Muscle of back (tissue), 11 donors: Measurements from ENCODE around the gene PICK1. TPM values are rescaled to one million over a fixed set of nuclear protein-coding genes. Genes with fewer than 3 reads are reported as not detected.
A peak's percentile ranks its signal among the peaks of the same experiment; 100 is the strongest.
"Not testable (repeated sequence)": the region's sequence is repeated elsewhere in the genome, so short reads cannot be mapped to it uniquely, and the experiment has no call there.

ENCODE experiments used
- DNase-seq, 3 donors: peaks; one replicate each; pipeline versions ENCODE4 v3.0.0 to v3.0.0-alpha.2; 2013
- polyA plus RNA-seq, 10 donors: library from polyadenylated mRNA; unstranded; fragments of 120-200 nt; gene quantifications; one replicate each; pipeline ENCODE4 v1.2.1, GENCODE V29; 2013; ENCODE audit not compliant: insufficient read length in 10 of 10

PICK1 gene
- polyA plus RNA-seq, 10 donors: 6.3 to 10.9 (median 8.8) TPM

DNA sequence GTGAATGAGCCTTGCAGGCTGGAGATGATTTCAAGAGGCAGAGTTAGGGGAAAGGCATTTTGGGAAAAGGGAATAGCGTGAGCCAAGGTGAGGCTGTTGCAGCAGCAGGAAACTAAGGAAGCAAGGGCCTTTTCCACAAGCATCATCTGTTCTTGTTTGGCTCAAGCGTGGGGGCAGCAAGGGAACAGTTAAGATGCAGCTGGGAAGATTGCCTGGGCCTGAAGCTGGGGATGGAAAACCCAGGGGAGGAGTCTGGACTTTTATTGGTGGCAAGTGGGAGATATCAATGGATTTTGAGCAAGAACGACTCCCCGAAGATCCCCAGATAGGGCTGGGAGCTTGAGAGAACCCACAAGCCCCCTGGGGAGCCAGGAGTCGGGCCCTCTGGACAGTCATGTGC is 27.3 kb upstream of the PICK1 start:
- peak in 1 of 3 donors; percentile 68 for DNase-seq

DNA sequence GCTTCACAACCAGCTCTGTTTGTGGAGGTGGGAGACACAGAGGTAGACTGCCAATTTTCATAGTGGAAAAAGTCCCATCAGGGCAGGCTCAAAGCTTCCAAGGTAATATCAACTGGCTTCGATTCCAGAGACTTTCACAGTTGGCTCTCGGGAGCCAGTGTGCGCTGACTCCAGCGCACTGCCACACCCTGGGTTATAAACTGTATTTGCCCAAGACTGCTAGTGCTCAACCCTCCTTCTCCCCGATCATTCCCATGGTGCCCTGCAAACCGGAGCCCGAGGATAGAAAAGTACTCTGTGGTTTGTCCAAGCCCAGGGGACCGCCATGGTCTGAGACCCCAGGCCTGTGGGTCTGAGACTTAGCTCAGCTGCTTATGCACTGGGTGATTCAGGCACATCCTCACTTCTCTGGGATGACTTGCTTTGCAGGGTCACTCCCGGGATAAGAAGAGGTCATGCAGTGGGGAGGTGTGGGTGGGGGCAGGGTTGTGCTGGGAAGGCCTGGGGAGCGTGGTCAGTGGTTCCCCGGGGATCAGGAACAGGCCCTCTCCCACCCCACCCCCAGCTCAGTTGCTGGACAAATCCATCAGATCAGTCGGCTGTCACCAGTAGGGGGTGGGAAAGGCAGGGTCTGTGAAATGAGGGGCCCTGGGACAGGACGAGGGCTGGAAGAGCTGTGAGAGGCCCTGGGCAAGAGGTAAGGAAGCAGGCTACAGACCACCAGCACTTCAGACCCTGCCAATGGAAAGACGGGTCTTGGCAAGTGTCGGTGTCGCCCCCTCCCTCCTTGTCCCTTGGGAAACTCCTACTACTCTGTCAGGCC is 26.7 kb upstream of the PICK1 start:
- DNase-seq: no peak

DNA sequence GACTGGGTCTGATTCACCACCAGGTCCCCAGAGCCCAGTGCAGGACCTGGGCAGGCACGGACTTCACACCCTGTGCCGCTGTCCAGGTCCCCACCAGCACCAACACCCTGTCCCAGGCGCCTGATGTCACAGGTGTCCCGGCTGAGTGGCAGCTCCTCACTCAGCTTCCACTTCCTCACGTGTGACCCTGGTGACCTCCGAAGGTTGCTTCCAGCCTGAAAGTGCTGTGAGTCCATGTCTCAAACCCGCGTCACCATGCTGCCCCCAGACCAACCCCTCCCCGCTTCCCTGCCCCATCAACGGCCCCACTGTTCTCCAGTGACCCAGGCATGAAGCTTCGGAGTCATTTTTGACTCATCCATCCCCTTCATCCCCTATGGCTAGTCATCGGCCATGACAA is 25.7 kb upstream of the PICK1 start:
- DNase-seq: no peak

DNA sequence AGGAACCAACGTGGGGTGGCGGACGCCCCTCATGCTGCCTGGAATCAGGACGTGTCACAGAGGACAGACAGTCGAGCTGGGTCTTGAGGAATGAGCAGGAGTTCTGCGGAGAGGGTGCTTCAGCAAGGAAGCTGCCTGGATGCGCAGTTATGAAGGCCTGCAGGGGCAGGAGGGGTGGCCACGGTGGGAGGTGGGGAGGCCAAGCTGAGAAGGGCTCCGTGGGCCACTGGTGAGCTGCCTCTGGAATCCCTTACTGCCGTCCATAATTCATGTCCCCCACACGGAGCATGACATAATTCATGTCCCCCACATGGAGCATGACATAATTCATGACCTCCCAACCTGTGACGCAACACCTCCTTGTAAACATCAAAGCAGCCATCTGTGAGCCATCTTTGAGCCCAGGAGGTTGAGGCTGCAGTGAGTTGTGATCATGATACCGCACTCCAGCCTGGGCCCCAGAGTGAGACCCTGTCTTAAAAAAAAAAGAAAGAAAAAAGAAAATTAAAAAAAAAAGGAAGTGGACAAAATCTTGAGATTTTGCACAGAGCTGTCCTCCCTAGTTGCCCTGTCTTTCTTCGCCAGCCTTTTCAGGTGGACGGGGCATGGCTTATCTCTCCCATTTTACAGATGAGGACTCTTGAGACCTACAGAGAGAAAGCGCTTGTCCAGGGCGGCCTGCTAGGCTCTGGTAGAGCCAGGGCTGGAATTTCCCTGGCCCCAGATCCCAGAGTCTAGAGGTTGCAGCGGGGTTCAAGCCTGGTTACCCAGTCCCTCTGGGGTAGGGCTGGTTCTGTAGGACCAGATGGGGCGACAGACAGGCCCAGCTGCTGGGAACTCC is 24.3 kb upstream of the PICK1 start:
- peak in 1 of 3 donors; percentile 34 for DNase-seq

DNA sequence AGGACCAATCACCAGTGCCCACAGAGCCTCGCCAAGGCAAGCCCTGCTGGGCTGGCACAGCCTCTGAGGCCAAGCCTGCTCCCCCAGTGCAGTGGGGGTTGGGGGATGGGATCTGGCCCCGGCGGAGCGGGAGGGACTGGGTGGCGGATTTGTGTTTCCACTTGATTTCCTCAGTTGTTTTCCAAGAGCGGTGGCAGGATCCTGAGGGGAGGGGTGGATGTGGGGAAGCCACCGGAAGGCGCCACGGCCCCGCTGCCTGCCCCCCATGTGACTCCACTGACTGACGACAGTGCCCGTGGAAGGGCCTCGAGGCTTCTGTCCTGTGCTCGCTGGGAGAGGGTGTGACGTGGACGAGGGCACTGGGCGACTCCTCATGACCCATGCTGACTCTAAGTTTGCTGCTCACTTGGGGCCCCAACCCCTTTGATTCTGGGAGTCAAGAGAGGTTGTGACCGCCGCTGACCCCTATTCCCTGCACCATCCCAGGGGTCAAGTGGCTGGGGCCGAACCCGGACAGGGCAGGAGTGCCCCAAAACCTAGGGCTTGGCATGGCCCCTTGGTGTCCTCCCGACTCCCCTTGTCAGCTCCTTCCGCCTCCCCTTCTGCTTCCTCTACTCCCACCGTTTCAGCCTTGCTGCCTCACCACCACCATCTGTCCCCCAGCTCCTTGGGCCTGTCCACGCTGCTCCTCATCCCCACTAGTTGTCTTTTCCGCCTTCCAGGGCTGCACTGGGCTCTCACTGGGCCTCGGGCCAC is 23.5 kb upstream of the PICK1 start:
- DNase-seq: no peak

DNA sequence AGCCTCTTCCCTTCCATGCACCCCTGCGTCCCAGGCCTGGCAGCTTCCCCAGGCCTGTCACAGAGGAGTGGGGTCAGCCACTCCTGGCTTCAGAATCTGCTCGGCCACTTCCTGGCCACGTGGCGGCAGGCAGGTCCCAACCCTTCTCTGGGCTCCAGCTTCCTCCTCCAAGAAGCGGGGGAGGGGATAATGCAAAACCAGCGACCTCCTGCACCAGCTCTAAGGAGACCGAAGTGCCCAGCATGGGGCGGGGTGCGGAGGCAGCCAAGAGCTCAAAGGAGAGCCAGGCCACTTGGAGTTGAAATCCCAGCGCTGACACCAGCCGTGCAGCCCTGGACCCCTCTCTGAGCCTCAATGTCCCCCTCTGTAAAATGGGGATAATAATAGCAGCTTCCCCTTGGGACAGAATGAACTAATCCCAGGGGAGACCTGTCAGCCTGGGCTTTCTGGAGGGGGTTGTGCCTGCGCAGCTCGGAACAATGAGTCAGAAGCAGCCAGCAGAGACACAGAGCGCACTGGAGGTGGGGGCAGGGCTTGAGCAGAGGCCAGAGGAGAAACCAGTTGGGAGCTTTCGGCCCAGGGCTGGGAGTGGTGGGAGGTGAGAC is 22.8 kb upstream of the PICK1 start:
- DNase-seq: peak; percentile 79 to 93 (median 79)

DNA sequence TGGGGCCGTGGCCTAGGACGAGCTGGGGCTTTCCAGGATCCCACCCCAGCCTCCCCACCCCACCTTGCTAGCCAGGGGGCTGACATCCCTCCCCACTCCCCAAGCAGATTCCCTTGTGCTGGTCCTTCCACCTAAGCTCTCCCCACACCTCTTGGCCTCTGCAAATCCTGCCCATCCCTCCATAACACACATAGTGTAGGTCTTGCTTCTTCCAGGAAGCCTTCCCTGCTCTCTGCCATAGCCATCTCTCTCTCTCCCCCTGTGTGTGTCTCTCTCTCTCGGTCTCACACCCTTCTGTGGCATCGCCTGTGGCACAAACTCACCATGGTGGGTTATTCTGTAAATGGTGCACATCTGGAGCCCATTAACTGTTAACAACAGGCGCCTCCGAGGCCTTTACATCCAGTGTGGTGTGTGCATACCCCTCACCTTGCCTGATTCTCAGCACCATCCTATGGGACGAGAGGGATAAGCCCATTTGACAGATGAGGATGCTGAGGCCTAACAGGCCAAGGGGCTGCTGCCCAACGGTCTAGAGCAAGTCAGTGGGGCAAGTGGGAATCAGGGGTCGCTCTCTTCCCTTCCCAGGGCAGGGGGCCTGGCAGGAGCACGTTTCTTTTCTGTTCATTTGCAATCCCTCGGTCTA is 22.2 kb upstream of the PICK1 start:
- DNase-seq: peak in 1 of 3 donors; percentile 21

DNA sequence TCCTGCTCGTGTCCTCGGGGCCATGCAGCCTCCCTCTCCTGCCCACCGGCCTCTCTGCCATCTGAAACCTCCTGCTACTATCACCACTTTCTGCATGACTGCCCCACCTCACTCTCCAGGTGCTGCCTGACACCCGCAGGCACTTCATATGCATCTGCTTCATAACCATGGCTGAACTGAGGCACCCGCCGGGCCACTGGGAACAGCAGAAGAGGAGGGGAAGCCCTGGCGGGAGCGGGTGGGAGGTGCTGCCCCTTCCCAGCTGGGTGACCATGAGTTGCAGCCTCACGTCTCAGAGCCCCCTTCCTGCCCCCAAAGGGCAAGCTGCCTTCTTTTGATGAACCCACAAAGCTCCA is 21.7 kb upstream of the PICK1 start:
- DNase-seq: no peak

DNA sequence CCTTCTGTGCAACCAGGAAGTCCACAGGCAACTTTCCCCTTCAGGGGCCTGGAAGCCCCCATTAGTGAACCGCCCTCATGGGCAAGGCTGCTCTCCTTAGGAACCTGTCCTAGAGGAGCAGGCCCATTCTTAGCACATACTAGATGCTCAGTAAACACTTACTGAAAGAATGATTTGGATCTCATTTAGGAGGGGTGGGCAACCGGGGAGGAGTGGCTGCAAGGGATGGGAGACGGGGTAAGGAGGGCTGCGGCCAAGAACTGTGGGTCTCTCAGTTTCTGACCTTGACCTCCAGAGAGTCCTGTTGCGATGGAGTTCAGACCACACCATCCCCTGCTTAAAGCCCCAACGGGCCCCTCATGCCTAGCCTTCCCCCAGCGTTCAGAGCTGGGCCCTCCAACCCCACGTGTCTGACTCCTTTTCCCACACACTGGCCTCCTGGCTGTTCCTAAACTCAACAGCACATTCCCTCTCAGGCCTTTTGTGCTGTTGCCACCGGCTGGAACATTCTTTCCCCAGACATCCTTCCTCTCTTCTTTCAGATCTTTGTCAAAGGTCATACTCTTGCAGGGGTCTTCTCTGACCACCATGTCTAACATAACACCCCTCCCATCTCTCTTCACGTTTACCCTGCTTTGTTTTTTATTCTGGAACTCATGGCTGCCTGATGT is 20.7 kb upstream of the PICK1 start:
- DNase-seq: no peak

DNA sequence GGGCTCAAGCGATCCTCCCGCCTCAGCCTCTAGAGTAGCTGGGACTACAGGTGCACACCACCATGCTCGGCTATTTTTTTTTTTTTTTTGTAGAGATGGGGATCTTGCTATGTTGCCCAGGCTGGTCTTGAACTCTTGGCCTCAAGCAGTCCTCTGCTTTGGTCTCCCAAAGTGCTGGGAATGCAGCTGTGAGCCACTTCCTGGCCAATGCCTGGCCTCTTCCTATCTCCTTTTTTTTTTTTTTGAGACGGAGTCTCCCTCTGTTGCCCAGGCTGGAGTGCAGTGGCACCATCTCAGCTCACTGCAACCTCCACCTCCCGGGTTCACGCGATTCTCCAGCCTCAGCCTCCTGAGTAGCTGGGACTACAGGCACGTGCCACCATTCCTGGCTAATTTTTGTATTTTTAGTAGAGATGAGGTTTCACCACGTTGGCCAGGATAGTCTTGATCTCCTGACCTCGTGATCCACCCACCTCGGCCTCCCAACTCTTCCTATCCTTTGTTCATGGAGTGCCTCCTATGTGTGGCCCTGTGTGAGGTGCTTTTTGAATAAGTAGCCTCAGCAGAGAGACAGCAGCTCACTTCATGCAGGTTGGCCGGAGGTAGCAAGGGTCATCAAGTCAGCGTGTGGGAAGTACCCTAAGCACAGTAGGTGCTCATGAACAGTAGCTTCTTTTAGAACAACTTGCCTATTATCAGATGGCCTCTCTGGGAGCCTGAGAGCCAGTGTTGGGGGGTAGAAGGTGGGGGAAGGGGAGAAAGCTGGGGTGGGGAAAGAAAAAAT is 19.6 kb upstream of the PICK1 start:
- DNase-seq: not testable (repeated sequence)

DNA sequence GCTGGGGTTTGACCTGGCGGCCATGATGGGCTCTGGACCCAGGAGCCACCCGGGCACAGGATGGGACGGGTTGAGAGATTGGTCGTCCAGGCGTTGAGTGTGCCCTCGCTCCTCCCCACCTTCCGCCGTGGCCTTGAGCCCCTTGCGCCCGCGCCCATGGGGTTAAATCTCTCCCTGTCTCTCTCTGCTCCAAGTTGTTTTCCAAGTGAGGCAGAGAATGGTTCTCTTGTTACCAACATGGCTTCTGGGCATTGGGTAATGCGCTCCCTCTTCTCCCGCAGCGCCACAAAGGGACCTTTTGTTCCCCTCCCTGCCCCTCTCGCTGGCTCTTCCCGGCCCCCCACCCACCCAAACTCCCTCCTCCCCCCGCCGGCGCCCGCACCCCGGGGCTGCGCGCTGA is 18.8 kb upstream of the PICK1 start:
- DNase-seq: no peak

DNA sequence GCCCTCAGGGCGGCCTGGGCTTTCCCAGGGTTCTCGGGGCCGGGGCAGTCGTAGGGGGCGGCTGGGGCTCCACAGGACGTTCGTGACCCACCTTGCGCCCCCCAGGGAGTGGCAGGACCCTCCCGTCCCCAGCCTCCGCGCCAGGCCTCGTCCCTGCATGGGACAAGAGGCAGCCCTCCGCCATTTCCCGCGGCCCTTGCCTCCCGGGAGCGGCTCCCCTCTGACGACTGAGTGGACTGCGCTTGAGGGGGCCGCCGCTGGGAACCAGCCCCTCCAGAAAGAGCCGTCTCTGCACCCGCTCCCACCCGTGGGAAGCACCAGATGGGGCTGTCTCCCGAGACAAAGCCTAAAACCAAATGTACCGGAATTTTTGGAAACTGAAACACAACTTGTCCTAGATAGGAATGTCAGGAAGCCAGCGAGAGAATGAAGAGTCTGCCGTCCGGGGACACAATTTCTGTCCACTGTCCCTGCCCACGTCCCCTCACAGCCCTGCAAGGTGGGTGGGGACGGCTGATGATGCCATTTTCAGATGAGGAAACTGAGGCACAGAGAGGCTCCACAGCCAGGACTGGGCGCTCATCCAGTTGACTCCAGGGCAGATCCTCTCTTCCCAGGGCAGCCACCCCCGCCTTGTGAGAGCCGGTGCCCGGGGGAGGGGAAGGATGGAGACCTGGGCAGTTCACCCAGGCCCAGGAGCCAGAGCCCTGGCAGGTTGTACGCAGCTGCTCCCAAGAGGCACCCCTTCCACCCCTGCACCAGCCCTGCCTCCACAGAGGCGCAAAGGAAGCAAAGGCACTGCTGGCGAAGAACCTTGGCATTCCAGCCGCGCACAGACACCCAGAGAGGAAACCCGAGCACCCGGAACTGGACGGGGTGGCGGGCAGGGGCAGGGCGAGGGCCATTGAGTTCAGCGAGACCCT is 18.1 kb upstream of the PICK1 start:
- DNase-seq: no peak

DNA sequence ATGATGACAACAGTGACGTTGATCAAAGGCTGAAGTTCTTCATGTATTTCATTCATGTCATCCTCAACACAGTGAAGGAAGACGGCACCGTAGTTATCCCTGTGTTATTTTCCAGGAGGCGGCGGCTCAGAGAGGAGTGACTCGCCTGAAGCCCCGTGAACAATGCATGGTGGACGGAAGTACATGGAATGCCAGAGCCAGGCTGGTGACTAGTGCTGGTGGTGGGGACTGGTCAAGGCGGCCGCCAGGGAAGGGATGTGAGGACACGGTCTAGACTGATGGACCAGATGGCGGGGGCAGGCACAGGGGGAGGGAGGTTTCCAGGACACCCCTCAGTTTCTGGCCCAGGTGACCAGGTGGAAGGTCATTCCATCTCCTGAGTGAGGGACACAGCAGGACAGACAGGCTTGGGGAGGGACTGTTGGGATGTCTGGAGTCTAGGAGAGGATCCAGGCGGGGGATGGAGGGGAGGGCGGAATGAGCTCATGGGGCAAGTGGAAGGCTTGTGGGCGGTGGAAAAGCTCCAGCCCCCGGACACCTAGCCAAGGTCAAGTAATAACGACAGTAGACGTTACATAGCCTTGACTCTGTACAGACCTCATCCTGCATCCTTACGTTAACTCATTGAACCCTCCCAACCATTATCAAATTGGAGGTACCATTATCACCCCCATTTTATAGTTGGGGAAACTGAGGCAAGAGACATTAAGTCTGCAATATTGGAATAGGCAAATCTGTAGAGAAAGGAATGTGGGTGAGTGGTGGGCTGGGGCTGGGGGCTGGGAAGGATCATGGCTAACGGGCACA is 16.0 kb upstream of the PICK1 start:
- DNase-seq: no peak

DNA sequence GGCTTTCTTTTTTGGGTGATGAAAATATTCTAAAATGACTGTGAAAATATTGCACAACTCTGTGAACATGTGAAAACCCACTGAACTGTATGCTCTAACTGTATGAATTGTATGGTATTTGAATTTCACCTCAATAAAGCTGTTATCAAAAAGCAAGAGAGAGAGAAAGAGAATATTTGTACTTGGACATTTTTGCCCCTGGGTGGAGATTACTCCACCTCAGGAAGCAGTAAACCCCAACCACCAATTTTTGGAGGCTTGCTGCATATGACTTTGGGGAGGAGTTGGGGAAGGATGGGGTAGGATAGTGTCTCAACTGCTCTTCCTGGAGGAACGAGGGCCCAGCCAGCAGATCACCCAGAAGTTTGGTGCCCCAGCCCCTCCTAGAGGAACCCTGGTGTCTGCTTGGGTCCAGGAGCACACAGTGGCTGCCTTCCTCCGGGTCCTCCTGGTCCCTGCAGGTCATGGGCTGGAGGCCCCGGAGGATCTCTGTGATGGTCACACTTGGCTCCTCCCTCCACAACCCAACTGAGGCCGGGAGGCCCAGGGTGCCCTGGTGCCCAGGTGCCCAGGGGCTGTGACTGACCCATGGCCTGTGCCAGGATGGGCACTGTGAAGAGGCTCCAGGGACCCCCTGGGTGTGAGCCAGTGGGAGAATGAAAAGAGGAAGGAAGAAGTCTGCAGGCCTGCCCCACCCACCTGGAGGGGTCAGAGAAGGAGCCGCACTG is 15.3 kb upstream of the PICK1 start:
- no peak for DNase-seq

DNA sequence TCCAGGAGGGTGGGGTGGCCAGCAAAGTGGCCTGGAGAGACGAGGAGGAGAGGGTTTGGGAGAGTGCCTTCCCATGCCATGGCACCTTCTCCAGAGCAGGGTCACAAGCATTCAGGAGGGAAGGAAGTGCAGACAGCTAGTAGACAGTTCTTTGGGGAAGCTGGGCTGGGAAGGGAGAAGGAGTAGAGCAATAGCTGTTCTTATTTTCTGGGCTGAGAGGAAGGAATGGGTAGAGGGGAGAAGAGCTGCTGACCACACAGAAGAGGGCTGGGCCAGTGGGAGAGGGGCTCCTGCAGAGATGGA is 14.8 kb upstream of the PICK1 start:
- no peak for DNase-seq

DNA sequence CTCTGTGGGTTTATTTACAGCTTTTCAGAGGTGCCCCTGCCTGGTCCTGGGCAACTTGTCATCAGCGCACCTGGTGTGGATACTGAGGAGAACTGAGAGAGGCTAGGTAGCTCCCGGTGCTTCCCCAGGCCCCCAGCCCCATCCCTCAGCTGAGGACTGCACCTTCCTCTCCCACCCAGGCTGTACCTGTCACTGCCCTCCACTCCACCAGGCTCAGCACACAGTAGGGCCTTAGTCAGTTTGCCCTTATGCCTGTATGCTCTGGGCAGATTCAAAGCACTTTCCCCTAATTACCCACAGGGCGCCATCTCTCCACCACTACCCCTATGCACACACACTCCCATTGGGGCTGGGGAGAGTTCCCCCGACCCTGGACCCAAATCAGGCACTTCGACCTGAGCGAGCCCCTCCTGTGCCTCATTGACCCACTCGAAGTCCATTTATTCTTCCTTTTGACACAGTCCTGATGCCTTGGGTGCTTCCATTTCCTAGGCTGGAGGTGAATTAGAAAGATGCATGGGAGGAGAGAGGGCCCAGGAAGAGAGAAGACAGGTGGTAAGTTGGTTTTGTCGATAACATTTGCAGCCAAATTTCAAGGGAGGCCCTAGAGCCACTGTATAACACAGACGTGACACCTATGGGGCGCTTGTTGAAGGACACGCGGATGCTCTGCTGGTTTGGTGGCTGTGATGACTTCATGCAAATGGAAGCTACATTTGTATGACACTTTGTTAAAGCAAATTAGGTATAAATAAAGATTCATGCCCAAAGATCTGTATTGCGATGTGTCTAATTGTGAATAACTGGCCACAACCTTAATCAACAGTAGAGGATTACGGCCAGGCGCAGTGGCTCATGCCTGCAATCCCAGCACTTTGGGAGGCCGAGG is 13.8 kb upstream of the PICK1 start:
- no peak for DNase-seq
